OCI-LY1 (cell line): ENCODE results near the gene KLF15.

Experiments used
- EZH2 ChIP-seq: fragments of 200-600 bp; sonication (generic), shearing (Covaris generic); IDR thresholded peaks from 2 replicates; pipeline ENCODE4 v1.8.0; 2017; ENCODE audit warnings: borderline replicate concordance, mixed run types, mild to moderate bottlenecking, antibody characterized with exemption, low read length, moderate library complexity, mixed read lengths
- TF ChIP-seq, protein P1 (sequence below): fragments of 200-600 bp; sonication (generic), shearing (Covaris generic); IDR thresholded peaks from 2 replicates; pipeline ENCODE4 v1.5.1; 2017; ENCODE audit warnings: mild to moderate bottlenecking, antibody characterized with exemption, low read length, moderate library complexity, mixed read lengths

DNA sequence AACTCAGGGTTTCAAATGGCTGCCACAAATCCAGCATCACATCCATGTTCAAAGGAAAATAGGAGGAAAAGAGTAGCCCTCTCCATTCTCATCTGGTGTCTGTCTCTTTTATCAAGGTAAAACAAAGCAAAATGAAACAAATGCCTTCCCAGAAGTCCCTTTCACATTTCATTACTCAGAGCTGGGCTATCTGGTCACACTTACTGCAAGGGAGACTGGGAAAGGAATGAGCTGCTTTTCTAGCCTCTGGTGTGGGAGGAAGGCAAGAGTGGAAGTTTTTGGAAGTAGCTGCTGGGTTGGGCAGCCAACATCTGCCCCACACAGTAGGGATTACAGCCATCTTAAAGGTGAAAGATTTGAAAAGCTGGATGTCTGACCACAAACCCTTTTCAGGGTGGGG lies 51.8 kb downstream of the KLF15 start:
- TF ChIP-seq, protein P1, sequence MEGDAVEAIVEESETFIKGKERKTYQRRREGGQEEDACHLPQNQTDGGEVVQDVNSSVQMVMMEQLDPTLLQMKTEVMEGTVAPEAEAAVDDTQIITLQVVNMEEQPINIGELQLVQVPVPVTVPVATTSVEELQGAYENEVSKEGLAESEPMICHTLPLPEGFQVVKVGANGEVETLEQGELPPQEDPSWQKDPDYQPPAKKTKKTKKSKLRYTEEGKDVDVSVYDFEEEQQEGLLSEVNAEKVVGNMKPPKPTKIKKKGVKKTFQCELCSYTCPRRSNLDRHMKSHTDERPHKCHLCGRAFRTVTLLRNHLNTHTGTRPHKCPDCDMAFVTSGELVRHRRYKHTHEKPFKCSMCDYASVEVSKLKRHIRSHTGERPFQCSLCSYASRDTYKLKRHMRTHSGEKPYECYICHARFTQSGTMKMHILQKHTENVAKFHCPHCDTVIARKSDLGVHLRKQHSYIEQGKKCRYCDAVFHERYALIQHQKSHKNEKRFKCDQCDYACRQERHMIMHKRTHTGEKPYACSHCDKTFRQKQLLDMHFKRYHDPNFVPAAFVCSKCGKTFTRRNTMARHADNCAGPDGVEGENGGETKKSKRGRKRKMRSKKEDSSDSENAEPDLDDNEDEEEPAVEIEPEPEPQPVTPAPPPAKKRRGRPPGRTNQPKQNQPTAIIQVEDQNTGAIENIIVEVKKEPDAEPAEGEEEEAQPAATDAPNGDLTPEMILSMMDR, result no peak
- no peak for TF ChIP-seq EZH2
